Esophagus muscularis mucosa (tissue), 3 donors: ENCODE data around the gene FKBP2.

Source experiments
- CTCF ChIP-seq, 3 experiments: fragments of 200-600 bp in 2 of 3; fragments of 450-650 bp in 1 of 3; sonication (generic) in 2 of 3; IDR thresholded peaks; one replicate each; pipeline ENCODE4 v1.5.1; 2017 to 2019; ENCODE audit warnings: antibody characterized with exemption in 3 of 3, mild to moderate bottlenecking in 2 of 3, moderate library complexity in 1 of 3
- POLR2A ChIP-seq: fragments of 450-650 bp; IDR thresholded peaks from one replicate; pipeline ENCODE4 v1.6.1; 2017; ENCODE audit warnings: antibody characterized with exemption, moderate library complexity, mild to moderate bottlenecking, low read depth

DNA sequence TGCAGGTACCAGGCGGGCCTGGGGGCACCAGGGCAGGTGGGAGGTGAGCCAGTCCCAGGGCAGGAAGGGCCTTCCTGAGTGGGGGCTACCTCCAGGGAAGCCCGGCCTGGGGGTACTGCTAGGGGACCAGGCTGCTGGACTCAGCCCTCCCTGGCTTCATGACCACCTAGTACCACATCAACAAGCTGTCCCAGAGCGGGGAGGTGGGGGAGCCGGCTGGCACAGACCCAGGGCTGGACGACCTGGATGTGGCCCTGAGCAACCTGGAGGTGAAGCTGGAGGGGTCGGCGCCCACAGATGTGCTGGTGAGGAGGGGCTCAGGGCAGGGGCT is 21.6 kb upstream of the FKBP2 start:
- TF ChIP-seq POLR2A, result no peak
- TF ChIP-seq CTCF (IDR thresholded peaks at IDR 0.05), result no peak
